Right kidney (tissue), 1 donor: ENCODE results near the gene GAP43.

ENCODE experiments used
- DNase-seq: peaks from one replicate; pipeline ENCODE4 v3.0.0-alpha.2; 2016

GAP43 gene

DNA sequence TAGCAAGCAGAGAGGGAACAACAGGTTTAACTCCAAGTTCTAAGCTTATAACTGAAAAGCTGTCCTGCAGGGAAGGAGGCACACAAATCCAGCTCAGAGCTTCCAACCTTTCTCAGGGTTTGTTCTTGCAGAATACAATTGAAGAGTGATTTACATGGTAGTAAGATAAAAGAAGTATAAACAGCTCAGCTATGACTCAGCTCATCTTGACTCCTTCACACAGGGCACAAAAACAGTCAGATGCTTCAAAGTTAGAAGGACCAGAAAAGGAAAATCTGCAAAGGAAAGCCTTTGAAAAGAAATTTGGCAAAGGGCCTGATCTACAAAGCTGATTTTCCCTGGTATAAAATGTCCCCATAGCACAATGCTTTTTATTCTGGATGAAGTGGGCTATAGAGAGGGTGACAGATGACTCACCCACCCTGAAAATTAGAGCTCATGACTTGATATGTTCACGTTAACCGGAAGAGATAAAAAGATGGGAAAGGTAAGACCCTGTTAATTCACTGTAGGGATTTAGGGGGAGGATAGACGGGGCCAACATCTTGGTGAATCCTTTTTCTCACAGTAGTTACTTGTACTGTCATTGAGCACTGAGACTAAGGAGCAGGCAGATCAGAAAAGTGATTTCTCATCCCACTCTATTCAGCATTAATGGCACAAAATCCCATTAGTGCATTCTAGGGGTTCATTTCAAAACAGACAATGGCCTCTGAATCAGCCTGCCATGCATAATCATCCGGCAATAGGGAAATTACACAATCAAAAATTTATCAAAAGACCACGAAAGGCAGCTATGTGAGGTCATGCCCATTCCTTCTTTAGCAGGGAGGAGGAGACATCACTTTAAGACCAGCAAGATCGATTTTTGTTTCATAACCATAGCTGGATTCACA is 143.5 kb downstream of the GAP43 start:
- DNase-seq, result no peak

DNA sequence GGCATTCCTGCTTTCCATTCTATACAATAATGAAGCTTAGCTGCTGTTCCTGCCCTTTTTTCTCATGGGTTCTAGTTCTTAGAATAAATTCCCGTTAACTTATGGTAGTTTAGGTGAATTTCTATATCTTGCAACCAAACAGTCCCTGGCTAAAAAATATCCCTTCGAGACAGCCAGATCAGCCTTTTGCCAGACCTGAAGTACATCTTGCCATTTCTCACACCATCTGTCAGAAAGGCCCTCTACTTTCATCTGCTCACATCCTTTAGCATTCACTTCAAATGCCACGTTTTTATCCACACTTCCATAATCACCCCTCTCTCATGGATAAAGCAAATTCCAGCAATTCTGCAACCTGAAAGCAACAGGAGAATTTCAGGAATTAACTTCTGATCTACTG is 145.4 kb downstream of the GAP43 start:
- no peak for DNase-seq
